Activated CD8-positive, alpha-beta memory T cell treated with anti-CD3 and anti-CD28 coated beads for 24 hours (primary cell): ENCODE measurements around the gene MACO1.
"Not testable (repeated sequence)": the region's sequence is repeated elsewhere in the genome, so short reads cannot be mapped to it uniquely, and the experiment has no call there.

ENCODE experiments used
- DNase-seq: peaks from one replicate; pipeline ENCODE4 v3.0.0-alpha.2; 2020

Gene MACO1

GRCh38 chr1:25425098-25426085 lies 5.3 kb upstream of the MACO1 start:
- no peak for DNase-seq

DNA sequence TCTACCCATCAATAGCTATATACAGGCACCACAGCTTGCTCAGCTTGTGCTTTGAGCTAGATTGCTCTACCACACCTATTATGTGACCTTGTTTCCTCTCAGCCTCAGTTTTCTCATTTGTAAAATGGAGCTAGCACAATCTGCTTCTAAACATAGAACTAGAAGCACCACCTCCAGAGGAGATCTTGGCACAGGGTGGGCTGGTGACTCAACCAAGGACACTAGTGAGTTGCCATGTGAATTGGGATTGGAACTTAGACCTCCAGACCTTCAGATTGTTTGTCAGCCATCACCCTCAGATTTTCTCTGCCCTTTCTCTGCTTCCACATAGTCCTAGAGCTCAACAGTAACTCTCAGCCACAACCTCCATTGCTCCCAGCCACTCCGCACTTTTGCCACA lies 3.0 kb upstream of the MACO1 start:
- no peak for DNase-seq

DNA sequence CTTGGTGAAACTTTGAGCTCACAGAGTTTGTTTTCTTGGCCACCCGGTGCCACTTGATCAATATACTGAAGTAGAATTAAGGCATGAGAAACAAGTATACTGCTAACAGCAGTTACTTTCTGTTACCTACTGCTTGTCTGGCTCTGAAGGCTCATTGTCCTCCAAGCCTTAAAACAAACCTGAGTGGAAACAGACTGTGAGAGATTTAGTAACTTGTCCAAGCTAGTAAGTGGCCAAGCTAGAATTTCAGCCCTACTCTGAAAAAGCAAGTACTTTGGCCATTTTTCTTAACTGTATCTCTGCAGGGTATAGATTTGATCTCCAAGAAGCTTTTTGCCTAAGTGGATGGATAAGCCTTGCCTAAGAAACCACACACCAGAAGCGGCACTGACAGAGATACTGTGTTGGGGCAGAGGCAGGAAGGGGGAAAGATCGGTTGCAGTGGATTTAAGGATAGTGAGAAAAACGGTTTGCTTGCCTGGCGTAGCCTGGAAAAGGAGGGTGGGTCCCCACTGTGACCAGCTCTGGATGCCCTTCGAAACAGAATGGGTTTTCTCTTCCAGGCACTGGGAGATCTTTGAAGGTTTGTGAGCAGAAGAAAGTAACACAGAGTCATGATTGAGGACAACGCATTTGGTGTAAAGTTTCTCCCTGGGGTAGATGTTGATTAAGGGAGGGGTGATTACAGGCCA lies 2.1 kb upstream of the MACO1 start:
- no peak for DNase-seq

- DNase-seq: peak; percentile 65
Observed at GRCh38 chr1:25430967-25431881, 527 bp downstream of the MACO1 start.

DNA sequence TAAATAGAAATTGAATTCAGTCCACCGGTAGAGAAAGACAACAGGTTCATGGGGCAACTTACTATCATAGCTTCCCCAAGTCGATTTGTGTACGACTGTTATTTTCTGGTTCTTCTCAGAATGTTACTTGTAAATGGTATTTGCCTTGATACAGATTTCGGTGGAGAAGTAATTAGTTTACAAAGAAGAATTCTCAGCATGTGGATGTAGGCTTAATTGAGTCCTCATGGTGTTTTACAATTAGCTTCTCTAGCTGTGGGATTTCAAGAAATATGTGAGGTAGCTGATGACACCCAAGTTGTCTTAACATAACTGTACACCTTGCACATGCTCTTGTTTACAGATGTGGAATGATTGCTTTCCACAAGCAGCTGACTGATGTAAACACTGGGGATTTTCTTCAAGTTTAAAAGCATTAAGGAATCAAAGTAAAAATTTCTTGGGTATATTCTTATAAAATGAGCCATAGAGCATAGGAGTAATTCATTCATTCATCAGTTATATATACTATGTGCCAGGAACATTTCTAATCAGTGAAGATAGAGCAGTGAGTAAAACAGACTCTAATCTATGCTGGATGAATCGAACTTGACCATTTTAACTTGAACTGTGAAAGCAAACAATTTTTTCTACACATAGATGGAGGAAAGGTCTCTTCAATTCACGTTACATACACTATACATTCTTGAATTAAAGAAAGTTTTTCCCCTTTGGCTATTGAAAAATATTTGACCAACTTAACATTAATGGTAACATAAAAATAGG lies 1.4 kb downstream of the MACO1 start:
- DNase-seq: no peak

DNA sequence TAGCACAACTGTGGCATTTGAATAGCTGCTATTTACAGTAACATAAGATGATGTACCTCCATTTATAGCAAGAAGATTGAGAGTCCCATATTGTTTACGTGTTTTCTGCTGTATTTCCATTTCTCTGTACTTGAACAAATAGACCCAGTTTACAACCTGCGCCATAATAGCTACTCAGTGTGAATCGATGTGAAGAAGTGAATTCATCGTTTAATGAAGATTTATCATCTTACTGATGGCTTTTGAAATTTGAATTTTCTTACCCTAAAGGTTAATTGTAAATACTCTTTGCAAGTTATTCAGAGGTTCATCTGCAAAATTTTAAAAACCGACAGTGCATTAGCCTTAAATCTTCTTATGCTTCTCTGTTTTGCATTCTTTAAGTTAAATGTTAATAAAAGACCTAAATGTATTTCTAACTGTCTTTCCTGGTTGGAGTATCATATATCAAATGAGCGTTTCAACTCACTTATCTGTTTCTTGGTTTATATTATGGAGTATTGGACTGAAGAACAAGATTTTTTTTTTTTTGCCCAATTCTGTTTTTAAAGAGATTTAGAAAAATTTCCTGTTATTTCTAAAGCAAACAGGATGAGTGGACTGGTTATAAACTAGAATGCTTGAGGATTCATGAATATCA lies 2.2 kb downstream of the MACO1 start:
- DNase-seq: no peak

GRCh38 chr1:25433389-25434186 lies 2.9 kb downstream of the MACO1 start:
- DNase-seq: no peak

- DNase-seq: no peak
Observed at GRCh38 chr1:25435397-25436108, 4.9 kb downstream of the MACO1 start.

DNA sequence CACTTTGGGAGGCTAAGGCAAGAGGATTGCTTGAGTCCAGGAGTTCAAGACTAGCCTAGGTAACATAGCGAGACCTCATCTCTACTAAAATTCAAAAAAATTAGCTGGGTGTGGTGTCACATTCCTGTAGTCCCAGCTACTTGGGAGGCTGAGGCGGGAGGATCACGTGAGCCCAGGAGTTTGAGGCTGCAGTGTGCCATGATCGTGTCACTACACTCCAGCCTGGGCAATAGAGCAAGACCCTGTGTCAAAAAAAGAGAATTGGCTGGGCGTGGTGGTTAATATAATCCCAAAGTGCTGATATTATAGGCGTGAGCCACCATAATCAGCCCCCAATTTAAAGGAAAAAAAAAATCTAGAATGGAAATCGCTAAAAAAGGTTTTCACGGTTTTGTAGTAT lies 7.0 kb downstream of the MACO1 start:
- DNase-seq: no peak

DNA sequence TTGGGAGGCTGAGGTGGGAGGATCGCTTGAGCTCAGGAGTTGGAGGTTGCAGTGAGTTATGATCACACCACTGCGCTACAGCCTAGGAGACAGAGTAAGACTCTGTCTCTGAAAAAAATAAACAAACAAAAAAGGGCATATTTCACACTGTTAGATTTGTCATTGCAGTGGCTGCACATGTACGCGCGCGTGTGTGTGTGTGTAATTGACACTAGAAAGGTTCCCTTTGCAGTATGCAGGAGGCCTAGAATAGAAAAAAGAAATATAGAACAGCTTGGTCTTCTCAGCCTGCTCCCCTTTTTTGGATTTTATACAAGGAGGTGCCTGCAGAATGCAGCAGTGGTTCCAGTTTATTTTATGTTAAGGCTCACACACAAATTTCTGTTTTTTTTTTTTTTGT lies 8.6 kb downstream of the MACO1 start:
- DNase-seq: no peak

GRCh38 chr1:25442178-25442577 lies 11.5 kb downstream of the MACO1 start:
- DNase-seq: no peak

- no peak for DNase-seq
Observed at GRCh38 chr1:25443030-25443699, 12.5 kb downstream of the MACO1 start.

DNA sequence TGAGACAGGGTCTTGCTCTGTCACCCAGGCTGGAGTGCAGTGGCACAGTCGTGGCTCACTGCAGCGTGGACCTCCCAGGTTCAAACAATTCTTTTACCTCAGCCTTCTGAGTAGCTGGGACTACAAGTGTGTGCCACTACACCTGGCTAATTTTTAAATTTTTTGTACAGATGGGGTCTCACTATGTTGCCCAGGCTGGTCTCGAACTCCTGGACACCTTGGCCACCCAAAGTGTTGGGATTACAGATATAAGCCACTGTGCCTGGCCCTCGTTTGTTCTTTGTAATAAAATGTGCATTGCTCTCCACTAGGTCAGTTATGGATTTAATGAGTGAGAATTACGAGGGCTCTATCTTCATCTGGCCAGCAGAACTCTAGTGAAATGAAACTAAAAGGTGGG lies 13.9 kb downstream of the MACO1 start:
- not testable (repeated sequence) for DNase-seq

- no peak for DNase-seq
Observed at GRCh38 chr1:25445993-25446538, 15.4 kb downstream of the MACO1 start.

GRCh38 chr1:25447547-25447946 lies 16.9 kb downstream of the MACO1 start:
- no peak for DNase-seq

GRCh38 chr1:25450891-25451290 lies 20.2 kb downstream of the MACO1 start:
- no peak for DNase-seq

- no peak for DNase-seq
Observed at GRCh38 chr1:25451908-25452307, 21.2 kb downstream of the MACO1 start.

- DNase-seq: no peak
Observed at GRCh38 chr1:25456502-25456901, 25.8 kb downstream of the MACO1 start.
